ENCODE measurements around the gene HDAC10. TPM values are rescaled to one million over a fixed set of nuclear protein-coding genes. Genes with fewer than 3 reads are reported as not detected.

Gene HDAC10
- total RNA-seq, 3 donors from 2014 or later (not counting 1 experiment from before 2014, with no cell fraction given): 112 to 131 (median 123) TPM

GRCh38 chr22:50218996-50219727 lies 31.9 kb downstream of the HDAC10 start:
- H3K4me1 ChIP-seq (ENCODE audit: control insufficient read depth, insufficient read depth, low read length): no peaks in the 10 kb centered on the region
- intact Hi-C loops (cut with micrococcal nuclease): no loop called here
- H3K4me3 Mint-ChIP-seq: no peak overlapping the region
- DNase-seq (no peak), ATAC-seq (peak in 1 of 3 donors; percentile 19)
- peaks cover 69% of the 10 kb centered on the region for H3K36me3 ChIP-seq (ENCODE audit: control insufficient read depth, insufficient read depth, low read length)
- H3K27me3 ChIP-seq (ENCODE audit: control insufficient read depth, insufficient read depth, low read length): no peaks in the 10 kb centered on the region
- H3K27ac Mint-ChIP-seq: no peak overlapping the region
- H3K4me1 Mint-ChIP-seq: peaks cover 5 to 6% of the 10 kb centered on the region in 2 donors
- H3K36me3 Mint-ChIP-seq: peaks cover 5% of the 10 kb centered on the region
- no peak overlapping the region for H3K27ac ChIP-seq (ENCODE audit: low read length)
- 82% methylated on average over 42 of the region's 42 CpGs for WGBS (ENCODE audit: insufficient coverage)
- TF ChIP-seq, protein P1, sequence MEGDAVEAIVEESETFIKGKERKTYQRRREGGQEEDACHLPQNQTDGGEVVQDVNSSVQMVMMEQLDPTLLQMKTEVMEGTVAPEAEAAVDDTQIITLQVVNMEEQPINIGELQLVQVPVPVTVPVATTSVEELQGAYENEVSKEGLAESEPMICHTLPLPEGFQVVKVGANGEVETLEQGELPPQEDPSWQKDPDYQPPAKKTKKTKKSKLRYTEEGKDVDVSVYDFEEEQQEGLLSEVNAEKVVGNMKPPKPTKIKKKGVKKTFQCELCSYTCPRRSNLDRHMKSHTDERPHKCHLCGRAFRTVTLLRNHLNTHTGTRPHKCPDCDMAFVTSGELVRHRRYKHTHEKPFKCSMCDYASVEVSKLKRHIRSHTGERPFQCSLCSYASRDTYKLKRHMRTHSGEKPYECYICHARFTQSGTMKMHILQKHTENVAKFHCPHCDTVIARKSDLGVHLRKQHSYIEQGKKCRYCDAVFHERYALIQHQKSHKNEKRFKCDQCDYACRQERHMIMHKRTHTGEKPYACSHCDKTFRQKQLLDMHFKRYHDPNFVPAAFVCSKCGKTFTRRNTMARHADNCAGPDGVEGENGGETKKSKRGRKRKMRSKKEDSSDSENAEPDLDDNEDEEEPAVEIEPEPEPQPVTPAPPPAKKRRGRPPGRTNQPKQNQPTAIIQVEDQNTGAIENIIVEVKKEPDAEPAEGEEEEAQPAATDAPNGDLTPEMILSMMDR (IDR thresholded peaks at IDR 0.05): no peak
- no peaks in the 10 kb centered on the region for H3K27me3 Mint-ChIP-seq (ENCODE audit: low read depth in 2 of 2)
- H3K9me3 Mint-ChIP-seq: no peaks in the 10 kb centered on the region
- H3K9me3 ChIP-seq (ENCODE audit: control insufficient read depth, insufficient read depth, low read length): no peaks in the 10 kb centered on the region
- H3K4me3 ChIP-seq (ENCODE audit: low read length): no peak overlapping the region

- Mint-ChIP-seq H3K36me3 (no peaks in the 10 kb centered on the region), H3K27me3 (ENCODE audit: low read depth in 2 of 2) (no peaks in the 10 kb centered on the region), H3K9me3 (no peaks in the 10 kb centered on the region), H3K4me3 (no peak overlapping the region), H3K4me1 (peaks cover 5 to 6% of the 10 kb centered on the region in 2 donors), H3K27ac (no peak overlapping the region)
- H3K9me3 ChIP-seq (ENCODE audit: control insufficient read depth, insufficient read depth, low read length): no peaks in the 10 kb centered on the region
- intact Hi-C loops (cut with micrococcal nuclease): no loop called here
- H3K36me3 ChIP-seq (ENCODE audit: control insufficient read depth, insufficient read depth, low read length): peaks cover 68% of the 10 kb centered on the region
- ATAC-seq (no peak), DNase-seq (no peak)
- no peaks in the 10 kb centered on the region for H3K27me3 ChIP-seq (ENCODE audit: control insufficient read depth, insufficient read depth, low read length)
- no peak overlapping the region for H3K27ac ChIP-seq (ENCODE audit: low read length)
- H3K4me1 ChIP-seq (ENCODE audit: control insufficient read depth, insufficient read depth, low read length): no peaks in the 10 kb centered on the region
- TF ChIP-seq, protein P1 (IDR thresholded peaks at IDR 0.05): no peak
- 92% methylated on average over 43 of the region's 43 CpGs for WGBS (ENCODE audit: insufficient coverage)
- no peak overlapping the region for H3K4me3 ChIP-seq (ENCODE audit: low read length)
Observed at GRCh38 chr22:50218153-50218995, 32.7 kb downstream of the HDAC10 start.

GRCh38 chr22:50217543-50218152 lies 33.4 kb downstream of the HDAC10 start:
- Mint-ChIP-seq H3K36me3 (no peaks in the 10 kb centered on the region), H3K9me3 (no peaks in the 10 kb centered on the region), H3K27ac (no peak overlapping the region), H3K4me1 (peaks cover 5 to 6% of the 10 kb centered on the region in 2 donors), H3K27me3 (ENCODE audit: low read depth in 2 of 2) (no peaks in the 10 kb centered on the region), H3K4me3 (no peak overlapping the region)
- Histone ChIP-seq H3K9me3 (ENCODE audit: control insufficient read depth, insufficient read depth, low read length) (no peaks in the 10 kb centered on the region), H3K4me3 (ENCODE audit: low read length) (no peak overlapping the region), H3K27ac (ENCODE audit: low read length) (no peak overlapping the region), H3K4me1 (ENCODE audit: control insufficient read depth, insufficient read depth, low read length) (no peaks in the 10 kb centered on the region), H3K36me3 (ENCODE audit: control insufficient read depth, insufficient read depth, low read length) (peaks cover 67% of the 10 kb centered on the region), H3K27me3 (ENCODE audit: control insufficient read depth, insufficient read depth, low read length) (no peaks in the 10 kb centered on the region)
- intact Hi-C loops (cut with micrococcal nuclease): no loop called here
- peak in 1 of 3 donors; percentile 7 for ATAC-seq
- DNase-seq: no peak
- TF ChIP-seq, protein P1 (IDR thresholded peaks at IDR 0.05): no peak
- 85% methylated on average over 21 of the region's 21 CpGs for WGBS (ENCODE audit: insufficient coverage)

All from natural killer cell (primary cell).